MM.1S (cell line): ENCODE data around the gene ADAMTSL1.

Source experiments
- DNase-seq: peaks from one replicate; pipeline ENCODE4 v3.0.0-alpha.2; 2015
- H2AFZ ChIP-seq: fragments of 300-600 bp; sonication (generic); 2 replicates; pipeline ENCODE4 v1.6.0; 2016; ENCODE audit warnings: antibody characterized with exemption, low read length
- H3F3A ChIP-seq: fragments of 300-600 bp; sonication (generic); 2 replicates; pipeline ENCODE4 v1.6.1; 2016; ENCODE audit warnings: mild to moderate bottlenecking, antibody characterized with exemption, low read length, moderate library complexity, mixed read lengths; ENCODE audit not compliant: insufficient read depth
- H3K27ac ChIP-seq: fragments of 300-600 bp; sonication (generic); 2 replicates; pipeline ENCODE4 v1.5.1; 2016; ENCODE audit warnings: mild to moderate bottlenecking, low read length
- H3K27me3 ChIP-seq: fragments of 300-600 bp; sonication (generic); replicated peaks from 2 replicates; pipeline ENCODE4 v1.6.0; 2016; ENCODE audit warnings: low read length; ENCODE audit not compliant: insufficient read depth
- H3K36me3 ChIP-seq: fragments of 300-600 bp; sonication (generic); replicated peaks from 2 replicates; pipeline ENCODE4 v1.6.1; 2016; ENCODE audit warnings: mild to moderate bottlenecking, low read length, mixed read lengths; ENCODE audit not compliant: insufficient read depth
- H3K4me1 ChIP-seq: fragments of 300-600 bp; sonication (generic); 2 replicates; pipeline ENCODE4 v1.6.1; 2016; ENCODE audit warnings: low read length, mixed read lengths
- H3K4me2 ChIP-seq: fragments of 300-600 bp; sonication (generic); 2 replicates; pipeline ENCODE4 v1.6.0; 2016; ENCODE audit warnings: low read depth, low read length
- H3K4me3 ChIP-seq: fragments of 300-600 bp; sonication (generic); 2 replicates; pipeline ENCODE4 v1.5.1; 2016; ENCODE audit warnings: low read length, mixed read lengths
- H3K79me2 ChIP-seq: fragments of 300-600 bp; sonication (generic); 2 replicates; pipeline ENCODE4 v1.6.1; 2016; ENCODE audit warnings: mixed run types, low read length, mixed read lengths
- H3K9ac ChIP-seq: fragments of 300-600 bp; sonication (generic); 2 replicates; pipeline ENCODE4 v1.6.1; 2016; ENCODE audit warnings: low read length, mixed read lengths
- H3K9me2 ChIP-seq: fragments of 300-600 bp; sonication (generic); replicated peaks from 2 replicates; pipeline ENCODE4 v1.6.1; 2016; ENCODE audit warnings: mild to moderate bottlenecking, low read length, mixed read lengths; ENCODE audit not compliant: insufficient read depth
- H3K9me3 ChIP-seq: fragments of 300-600 bp; sonication (generic); replicated peaks from 2 replicates; pipeline ENCODE4 v1.6.1; 2016; ENCODE audit warnings: mild to moderate bottlenecking, low read length, mixed read lengths; ENCODE audit not compliant: insufficient read depth
- H4K20me1 ChIP-seq: fragments of 300-600 bp; sonication (generic); 2 replicates; pipeline ENCODE4 v1.6.1; 2016; ENCODE audit warnings: mild to moderate bottlenecking, low read length, moderate library complexity, mixed read lengths; ENCODE audit not compliant: insufficient read depth
- CTCF ChIP-seq: fragments of 300-600 bp; sonication (generic); IDR thresholded peaks from 2 replicates; pipeline ENCODE4 v1.5.1; 2016; ENCODE audit warnings: antibody characterized with exemption, low read length, mixed read lengths
- EZH2 ChIP-seq: fragments of 300-600 bp; sonication (generic); optimal IDR thresholded peaks from 2 replicates; pipeline ENCODE3; 2017; ENCODE audit warnings: low read depth, mild to moderate bottlenecking, antibody characterized with exemption, low read length, mixed read lengths
- EZH2phosphoT487 ChIP-seq: fragments of 300-600 bp; sonication (generic); IDR thresholded peaks from 2 replicates; pipeline ENCODE4 v1.6.1; 2018; ENCODE audit warnings: antibody characterized with exemption, low read length

ADAMTSL1 gene

GRCh38 chr9:18798508-18799290, 324.7 kb downstream of the ADAMTSL1 start:
- no peaks in the 10 kb centered on the region for H3K9me2 ChIP-seq
- no peak overlapping the region for H3K9ac ChIP-seq
- no peak overlapping the region for H3K4me2 ChIP-seq
- no peaks in the 10 kb centered on the region for H3K79me2 ChIP-seq
- no peaks in the 10 kb centered on the region for H3K4me1 ChIP-seq
- H3K27ac ChIP-seq = no peak overlapping the region
- H3K4me3 ChIP-seq = no peak overlapping the region
- H3K36me3 ChIP-seq = no peaks in the 10 kb centered on the region
- no peaks in the 10 kb centered on the region for H3K27me3 ChIP-seq
- no peaks in the 10 kb centered on the region for H3F3A ChIP-seq
- no peak overlapping the region for H2AFZ ChIP-seq
- no peak for TF ChIP-seq EZH2phosphoT487
- TF ChIP-seq EZH2 = no peak
- no peak for TF ChIP-seq CTCF
- DNase-seq = no peak
- H4K20me1 ChIP-seq = no peaks in the 10 kb centered on the region
- no peaks in the 10 kb centered on the region for H3K9me3 ChIP-seq

DNA sequence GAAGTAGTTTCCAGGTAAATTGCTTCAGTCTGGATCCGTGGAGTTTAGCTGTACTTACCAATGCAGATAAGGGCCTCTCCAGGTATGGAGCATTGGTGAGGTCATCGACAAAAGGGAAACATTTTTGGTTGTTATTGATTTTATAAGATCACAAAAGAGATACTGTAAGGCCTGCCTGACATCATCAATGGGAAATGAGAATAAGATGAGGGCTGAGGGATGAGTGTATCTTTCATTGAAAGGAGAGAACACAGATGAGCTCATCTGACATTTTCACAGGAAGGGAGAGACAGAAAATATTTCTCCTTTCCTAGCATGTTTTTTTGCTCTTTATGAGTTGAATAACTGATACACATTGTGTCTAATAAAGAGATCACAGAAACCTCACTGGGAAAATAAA, 325.5 kb downstream of the ADAMTSL1 start:
- Histone ChIP-seq H3K4me1 (no peaks in the 10 kb centered on the region), H3K36me3 (no peaks in the 10 kb centered on the region), H2AFZ (no peak overlapping the region), H3K9me3 (no peaks in the 10 kb centered on the region), H3K27me3 (no peaks in the 10 kb centered on the region), H4K20me1 (no peaks in the 10 kb centered on the region), H3K79me2 (no peaks in the 10 kb centered on the region), H3K9me2 (no peaks in the 10 kb centered on the region), H3F3A (no peaks in the 10 kb centered on the region), H3K9ac (no peak overlapping the region), H3K4me3 (no peak overlapping the region), H3K27ac (no peak overlapping the region), H3K4me2 (no peak overlapping the region)
- no peak for DNase-seq
- TF ChIP-seq CTCF (no peak), EZH2phosphoT487 (no peak), EZH2 (no peak)

- Histone ChIP-seq H3K4me3 (no peak overlapping the region), H3K4me2 (no peak overlapping the region), H3K79me2 (no peaks in the 10 kb centered on the region), H3K9me2 (no peaks in the 10 kb centered on the region), H3K36me3 (no peaks in the 10 kb centered on the region), H4K20me1 (no peaks in the 10 kb centered on the region), H3K4me1 (no peaks in the 10 kb centered on the region), H3F3A (no peaks in the 10 kb centered on the region), H3K9me3 (no peaks in the 10 kb centered on the region), H3K9ac (no peak overlapping the region), H2AFZ (no peak overlapping the region), H3K27me3 (no peaks in the 10 kb centered on the region), H3K27ac (no peak overlapping the region)
- no peak for DNase-seq
- TF ChIP-seq EZH2 (no peak), EZH2phosphoT487 (no peak), CTCF (no peak)
Observed at GRCh38 chr9:18800579-18800978, 326.6 kb downstream of the ADAMTSL1 start.
